CD4-positive, alpha-beta T cell (primary cell): Measurements from ENCODE around the gene TMPRSS6. TPM values are rescaled to one million over a fixed set of nuclear protein-coding genes. Genes with fewer than 3 reads are reported as not detected.

Experiments used
- ATAC-seq: fragments of 200-7000 bp; cut with Tn5 transposase; one replicate; pipeline ENCODE4 v1.10.0; 2022; ENCODE audit warnings: mild to moderate bottlenecking; ENCODE audit not compliant: poor library complexity
- CTCF ChIA-PET: fragments of 350-600 bp; sonication (Branson Sonifier 250); formaldehyde crosslinking; loops from one replicate; lab custom pipeline; 2021; ENCODE audit warnings: antibody characterized with exemption, inconsistent platforms; lab: Charles Lee
- POLR2A ChIA-PET: fragments of 350-600 bp; sonication (Branson Sonifier 250); formaldehyde crosslinking; loops from one replicate; lab custom pipeline; 2021; ENCODE audit warnings: antibody characterized with exemption, inconsistent platforms; lab: Charles Lee
- DNase-seq, 14 experiments: peaks; one replicate each; pipeline ENCODE4 v3.0.0-alpha.2; 2013 to 2020; ENCODE audit warnings: mixed read lengths in 2 of 14
- H3K27ac ChIP-seq, 2 donors: one replicate each; pipeline versions ENCODE4 v1.5.1 to v1.7.0; 2013; ENCODE audit warnings: low read length in 2 of 2, low read depth in 1 of 2, mild to moderate bottlenecking in 1 of 2
- H3K27me3 ChIP-seq, 2 experiments: 1 replicate in 1 of 2; 2 replicates in 1 of 2; pipeline versions ENCODE4 v1.6.1 to v1.7.0; 2013; ENCODE audit warnings: low read length in 2 of 2, control low read depth in 1 of 2, mild to moderate bottlenecking in 1 of 2, moderate library complexity in 1 of 2; ENCODE audit not compliant: insufficient read depth in 2 of 2, control insufficient read depth in 1 of 2
- H3K36me3 ChIP-seq: one replicate; pipeline ENCODE4 v1.6.1; 2013; ENCODE audit warnings: low read length, control low read depth; ENCODE audit not compliant: insufficient read depth
- H3K4me1 ChIP-seq: one replicate; pipeline ENCODE4 v1.6.1; 2013; ENCODE audit warnings: low read length, control low read depth; ENCODE audit not compliant: insufficient read depth
- H3K4me3 ChIP-seq: one replicate; pipeline ENCODE4 v1.5.1; 2013; ENCODE audit warnings: mild to moderate bottlenecking, low read length, moderate library complexity
- H3K9me3 ChIP-seq, 2 experiments: 1 replicate in 1 of 2; 2 replicates in 1 of 2; pipeline versions ENCODE4 v1.6.1 to v1.7.0; 2013; ENCODE audit warnings: low read length in 2 of 2, mild to moderate bottlenecking in 2 of 2, control low read depth in 1 of 2, moderate library complexity in 1 of 2; ENCODE audit not compliant: control insufficient read depth in 1 of 2, insufficient read depth in 1 of 2
- H3K27ac Mint-ChIP-seq: one replicate; pipeline ENCODE4 v1.8.0; 2020; ENCODE audit warnings: mixed read lengths
- H3K27me3 Mint-ChIP-seq: one replicate; pipeline ENCODE4 v1.8.0; 2021; ENCODE audit warnings: mixed read lengths
- H3K36me3 Mint-ChIP-seq: one replicate; pipeline ENCODE4 v1.8.0; 2021; ENCODE audit warnings: low read depth, mixed read lengths
- H3K4me1 Mint-ChIP-seq: one replicate; pipeline ENCODE4 v1.8.0; 2021; ENCODE audit warnings: low read depth, mixed read lengths
- H3K4me3 Mint-ChIP-seq: one replicate; pipeline ENCODE4 v1.8.0; 2020; ENCODE audit warnings: mild to moderate bottlenecking, mixed read lengths
- H3K9me3 Mint-ChIP-seq: one replicate; pipeline ENCODE4 v1.8.0; 2020; ENCODE audit warnings: mixed read lengths
- CTCF ChIP-seq: fragments of 200-600 bp; IDR thresholded peaks from one replicate; pipeline ENCODE4 v1.8.0; 2022; ENCODE audit warnings: antibody characterized with exemption, mild to moderate bottlenecking
- intact Hi-C, 2 experiments: fragments of 100-400 bp; cut with DNase I in 1 of 2; cut with micrococcal nuclease in 1 of 2; formaldehyde crosslinking; loops; one replicate each; pipeline versions ENCODE4 v1.15.1 to v1.9.0; 2023 to 2025; cut with DNase I, micrococcal nuclease
- total RNA-seq, 174 experiments: library from RNA in 2 of 174; stranded (reverse) in 2 of 174; gene quantifications; one replicate each; pipeline ENCODE4 v1.2.3 and lab custom pipeline; 2021 to 2026

TMPRSS6 gene
- total RNA-seq, 2 experiments from 2014 or later, result 0.19 to 0.39 TPM

DNA sequence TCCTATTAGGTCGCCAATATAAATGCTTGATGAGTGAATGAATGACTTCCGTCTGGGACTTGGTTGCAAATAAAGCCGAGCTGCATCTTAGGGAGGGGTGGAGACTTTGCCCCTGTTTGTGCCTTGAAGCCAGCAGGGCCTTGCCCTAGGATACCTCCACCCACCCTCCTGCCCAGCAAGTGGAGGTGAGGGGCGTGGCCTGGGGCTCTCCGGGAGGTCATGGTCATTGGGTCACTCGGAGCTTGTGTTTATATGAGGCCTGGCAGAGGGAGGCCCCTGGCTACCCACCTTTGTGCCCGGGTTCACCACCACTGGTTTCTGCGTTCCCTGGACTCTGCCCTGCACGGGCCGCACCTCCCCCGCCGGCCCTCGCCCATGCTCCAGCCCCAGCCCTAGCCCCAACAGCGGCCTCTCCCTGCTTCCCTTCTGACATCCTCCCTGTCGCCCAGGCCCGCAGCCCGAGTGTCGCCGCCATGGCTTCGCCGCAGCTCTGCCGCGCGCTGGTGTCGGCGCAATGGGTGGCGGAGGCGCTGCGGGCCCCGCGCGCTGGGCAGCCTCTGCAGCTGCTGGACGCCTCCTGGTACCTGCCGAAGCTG is 85.7 kb downstream of the TMPRSS6 start:
- H3K9me3 ChIP-seq, result no peaks in the 10 kb centered on the region
- peaks cover 11% of the 10 kb centered on the region for H3K4me1 Mint-ChIP-seq
- no peaks in the 10 kb centered on the region for H3K36me3 Mint-ChIP-seq
- H3K4me3 ChIP-seq, result no peak overlapping the region
- ChIA-PET CTCF (no interaction called here), POLR2A (no interaction called here)
- H3K27ac Mint-ChIP-seq, result no peak overlapping the region
- DNase-seq, result no peak
- no peaks in the 10 kb centered on the region for H3K9me3 Mint-ChIP-seq
- ATAC-seq, result no peak
- peaks cover 0 to 4% of the 10 kb centered on the region in 2 experiments for H3K27me3 ChIP-seq
- no peaks in the 10 kb centered on the region for H3K36me3 ChIP-seq
- intact Hi-C loops, result no loop called here
- H3K27ac ChIP-seq, result no peak overlapping the region
- peaks cover 24% of the 10 kb centered on the region for H3K4me1 ChIP-seq
- peaks cover 13% of the 10 kb centered on the region for H3K27me3 Mint-ChIP-seq
- no peak overlapping the region for H3K4me3 Mint-ChIP-seq
- no peak for TF ChIP-seq CTCF

DNA sequence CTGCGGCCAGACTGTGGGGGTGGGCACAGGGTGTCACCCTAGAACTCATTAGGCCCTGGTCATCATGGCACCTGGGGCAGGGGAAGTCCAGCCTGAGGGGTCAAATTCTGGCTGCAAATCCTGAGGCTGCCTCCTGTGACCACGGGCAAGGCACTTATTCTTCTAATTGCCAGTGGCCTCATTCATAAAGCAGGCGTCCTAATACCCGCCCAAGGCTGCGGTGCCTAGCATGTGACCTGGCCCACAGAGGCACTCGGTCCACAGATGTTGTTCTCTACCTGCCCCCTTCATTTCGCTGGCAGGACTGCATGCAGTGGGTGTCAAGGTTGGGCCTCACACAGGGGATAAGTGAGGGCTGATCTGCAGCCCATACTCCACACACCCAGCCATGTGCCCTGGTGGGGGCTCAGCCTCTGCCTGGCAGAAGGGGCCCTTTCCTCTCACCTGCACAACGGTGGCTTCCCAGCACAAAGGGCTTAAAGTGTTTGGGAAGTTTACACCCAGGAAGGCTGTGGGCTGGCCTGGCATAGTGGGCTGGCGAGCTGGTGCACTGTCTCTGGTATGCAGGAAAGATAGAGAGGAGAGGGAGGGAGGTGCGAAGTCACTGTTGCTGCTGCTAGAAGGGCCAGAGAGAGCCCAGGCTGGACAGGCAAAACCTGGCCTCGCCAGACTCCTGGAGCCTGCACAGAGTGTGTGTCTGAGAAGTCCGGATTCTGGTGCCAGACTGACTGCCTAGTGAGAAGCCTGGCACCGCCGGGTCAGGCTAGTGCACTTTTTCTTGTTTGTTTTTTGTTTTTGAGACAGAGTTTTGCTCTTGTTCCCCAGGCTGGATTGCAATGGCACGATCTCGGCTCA is 86.8 kb downstream of the TMPRSS6 start:
- ChIA-PET POLR2A (no interaction called here), CTCF (interaction anchor here (0.6 to 1.5 kb wide), 6 partner anchors 9 to 1200 kb away, joined by 3 to 4 read pairs (median 3); no protein-coding TSS in a partner anchor)
- intact Hi-C loops, result no loop called here
- Histone ChIP-seq H3K9me3 (no peaks in the 10 kb centered on the region), H3K27me3 (peaks cover 0 to 4% of the 10 kb centered on the region in 2 experiments), H3K4me1 (peaks cover 29% of the 10 kb centered on the region), H3K36me3 (no peaks in the 10 kb centered on the region), H3K4me3 (no peak overlapping the region), H3K27ac (no peak overlapping the region)
- H3K4me3 Mint-ChIP-seq, result no peak overlapping the region
- H3K27ac Mint-ChIP-seq, result no peak overlapping the region
- H3K27me3 Mint-ChIP-seq, result peaks cover 13% of the 10 kb centered on the region
- no peak for TF ChIP-seq CTCF
- H3K9me3 Mint-ChIP-seq, result no peaks in the 10 kb centered on the region
- ATAC-seq (no peak), DNase-seq (no peak)
- no peaks in the 10 kb centered on the region for H3K36me3 Mint-ChIP-seq
- H3K4me1 Mint-ChIP-seq, result peaks cover 11% of the 10 kb centered on the region

GRCh38 chr22:37021710-37022482 is 87.6 kb downstream of the TMPRSS6 start:
- ATAC-seq, result peak; percentile 51
- Mint-ChIP-seq H3K27me3 (peaks cover 13% of the 10 kb centered on the region), H3K4me3 (peak overlapping the region; percentile 89), H3K36me3 (no peaks in the 10 kb centered on the region), H3K4me1 (peaks cover 11% of the 10 kb centered on the region), H3K9me3 (no peaks in the 10 kb centered on the region), H3K27ac (no peak overlapping the region)
- no peaks in the 10 kb centered on the region for H3K36me3 ChIP-seq
- DNase-seq, result peak; percentile 14 to 82 (median 44)
- peaks cover 0 to 4% of the 10 kb centered on the region in 2 experiments for H3K27me3 ChIP-seq
- peak; percentile 79 for TF ChIP-seq CTCF
- no peak overlapping the region for H3K27ac ChIP-seq
- no peaks in the 10 kb centered on the region for H3K9me3 ChIP-seq
- H3K4me3 ChIP-seq, result no peak overlapping the region
- ChIA-PET POLR2A (no interaction called here), CTCF (interaction anchor here (0.6 to 1.5 kb wide), 6 partner anchors 10 to 1199 kb away, joined by 3 to 4 read pairs (median 3); no protein-coding TSS in a partner anchor)
- intact Hi-C loops, result no loop called here
- peaks cover 29% of the 10 kb centered on the region for H3K4me1 ChIP-seq
